GM23338 (cell line): ENCODE results near the gene MMS19.

Experiments used
- CTCF ChIP-seq, 2 experiments: fragments of 200-600 bp in 1 of 2; sonication (generic) in 1 of 2; conservative IDR thresholded peaks; 2 replicates each; pipeline versions ENCODE4 v1.5.1 to v1.6.1; 2016 to 2017; ENCODE audit warnings: antibody characterized with exemption in 2 of 2, low read depth in 2 of 2, mild to moderate bottlenecking in 2 of 2, moderate library complexity in 1 of 2
- EZH2 ChIP-seq: fragments of 200-600 bp; sonication (generic); IDR thresholded peaks from one replicate; pipeline ENCODE4 v1.8.0; 2017; ENCODE audit warnings: antibody characterized with exemption, mild to moderate bottlenecking, low read depth; ENCODE audit not compliant: unreplicated experiment
- JUNB ChIP-seq: IDR thresholded peaks from one replicate; pipeline ENCODE4 v1.6.1; 2016; ENCODE audit warnings: antibody characterized with exemption; ENCODE audit not compliant: unreplicated experiment
- REST ChIP-seq: IDR thresholded peaks from one replicate; pipeline ENCODE4 v1.6.1; 2018; ENCODE audit warnings: antibody characterized with exemption; ENCODE audit not compliant: unreplicated experiment

GRCh38 chr10:97463363-97464132, 34.7 kb downstream of the MMS19 start:
- TF ChIP-seq CTCF (conservative IDR thresholded peaks at IDR 0.05; ENCODE audit: low read depth in 2 of 2) = peak; percentile 86 to 96
- TF ChIP-seq REST = no peak
- no peak for TF ChIP-seq EZH2
- TF ChIP-seq JUNB = no peak
